Measurements from ENCODE around the gene MVB12B. TPM values are rescaled to one million over a fixed set of nuclear protein-coding genes. Genes with fewer than 3 reads are reported as not detected.

The MVB12B gene
- total RNA-seq, 1 experiment from 2014 or later = 5.8 TPM

DNA sequence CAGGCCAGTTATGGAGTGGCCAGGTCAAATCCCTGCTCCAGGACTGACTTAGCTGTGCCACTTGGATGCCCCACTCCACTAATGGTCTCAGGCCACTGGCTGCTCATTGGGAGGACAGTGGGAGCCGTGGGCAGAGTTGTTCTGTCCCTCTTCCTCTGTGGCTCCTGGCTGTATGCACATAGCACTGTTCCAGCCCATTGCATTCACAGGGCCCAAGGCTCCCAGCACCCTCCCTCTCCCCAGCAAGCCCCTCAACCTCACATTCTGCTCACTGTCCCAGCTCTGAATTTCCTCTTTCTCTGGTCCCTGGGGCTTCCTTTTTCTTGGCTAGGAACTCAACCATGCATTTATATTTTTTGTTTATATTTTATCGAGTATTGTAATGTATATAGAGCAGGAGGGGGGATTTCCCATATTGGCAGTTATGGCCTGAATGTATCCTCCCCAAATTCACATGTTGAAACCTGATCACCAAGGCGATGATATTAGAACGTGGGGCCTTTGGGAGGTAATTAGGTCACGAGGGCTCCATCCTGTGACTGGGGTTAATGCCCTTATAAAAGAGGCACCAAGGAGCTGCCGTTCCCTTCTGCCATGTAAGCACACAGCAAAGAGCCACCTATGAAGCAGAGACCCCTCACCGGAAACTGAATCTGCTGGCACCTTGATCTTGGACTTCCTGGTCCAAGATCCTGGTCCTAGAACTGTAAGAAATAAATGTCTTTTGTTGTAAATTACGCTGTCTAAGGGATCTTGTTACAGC is 17.0 kb upstream of the MVB12B start:
- H3K4me3 Mint-ChIP-seq = no peak overlapping the region
- WGBS (ENCODE audit: extremely low coverage, insufficient read length, low lambda C conversion rate) = no CpG with 5 or more reads among the region's 8 CpGs

More for the DNA sequence above, 17.0 kb upstream of the MVB12B start:
- Histone ChIP-seq H2BK120ac (ENCODE audit: low read depth, low read length, poor library complexity, severe bottlenecking) (no peak overlapping the region), H3K9ac (ENCODE audit: extremely low read depth, insufficient read length, low read length) (no peak overlapping the region), H2BK5ac (ENCODE audit: insufficient read length, low read length) (no peak overlapping the region), H2BK20ac (ENCODE audit: low read depth, low read length, poor library complexity, severe bottlenecking) (no peak overlapping the region), H3K79me2 (ENCODE audit: insufficient read depth, low read length) (no peaks in the 10 kb centered on the region), H4K8ac (replicated peaks; ENCODE audit: insufficient read length, low read depth, low read length) (no peak overlapping the region), H3K4me2 (ENCODE audit: insufficient read depth, insufficient read length, low read length) (no peak overlapping the region), H3K14ac (ENCODE audit: insufficient read depth, low read length) (no peak overlapping the region), H3T11ph (ENCODE audit: low read length) (no peak overlapping the region), H4K20me1 (ENCODE audit: control insufficient read depth, insufficient read depth, insufficient read length) (no peaks in the 10 kb centered on the region), H3K27me3 (ENCODE audit: insufficient read depth, low read length) (no peaks in the 10 kb centered on the region), H3K4me1 (ENCODE audit: insufficient read depth, low read length) (no peaks in the 10 kb centered on the region), H3K18ac (ENCODE audit: insufficient read length, low read depth, low read length) (no peak overlapping the region), H3K9me3 (ENCODE audit: control insufficient read depth, low read depth, low read length) (no peaks in the 10 kb centered on the region), H3K27ac (ENCODE audit: insufficient read length, low read depth, low read length) (no peak overlapping the region), H2AFZ (ENCODE audit: low read length) (no peak overlapping the region), H2BK12ac (ENCODE audit: insufficient read length, low read depth, low read length) (no peak overlapping the region), H4K91ac (ENCODE audit: insufficient read length, low read depth, low read length) (no peak overlapping the region), H2AK5ac (ENCODE audit: insufficient read length, low read length) (no peak overlapping the region), H3K56ac (ENCODE audit: insufficient read length, low read depth, low read length) (no peak overlapping the region), H3K4ac (ENCODE audit: low read depth, low read length) (no peak overlapping the region), H3K79me1 (ENCODE audit: insufficient read depth, low read depth, low read length, poor library complexity, severe bottlenecking) (no peaks in the 10 kb centered on the region), H3K23me2 (ENCODE audit: insufficient read length, low read depth, low read length, poor library complexity, severe bottlenecking) (no peaks in the 10 kb centered on the region), H4K5ac (ENCODE audit: insufficient read length, low read depth, low read length) (no peak overlapping the region), H2BK15ac (ENCODE audit: low read depth, low read length) (no peak overlapping the region), H3K23ac (ENCODE audit: insufficient read length, low read depth, low read length) (no peak overlapping the region)
- no peak overlapping the region for H3K27ac Mint-ChIP-seq
- H3K27me3 Mint-ChIP-seq (ENCODE audit: low read depth) = peaks cover 4% of the 10 kb centered on the region
- H3K4me1 Mint-ChIP-seq = peaks cover 0 to 3% of the 10 kb centered on the region in 2 experiments; a peak in 2 of 4 replicates
- H3K9me3 Mint-ChIP-seq = no peaks in the 10 kb centered on the region
- no peak for DNase-seq
- TF ChIP-seq, protein P1, sequence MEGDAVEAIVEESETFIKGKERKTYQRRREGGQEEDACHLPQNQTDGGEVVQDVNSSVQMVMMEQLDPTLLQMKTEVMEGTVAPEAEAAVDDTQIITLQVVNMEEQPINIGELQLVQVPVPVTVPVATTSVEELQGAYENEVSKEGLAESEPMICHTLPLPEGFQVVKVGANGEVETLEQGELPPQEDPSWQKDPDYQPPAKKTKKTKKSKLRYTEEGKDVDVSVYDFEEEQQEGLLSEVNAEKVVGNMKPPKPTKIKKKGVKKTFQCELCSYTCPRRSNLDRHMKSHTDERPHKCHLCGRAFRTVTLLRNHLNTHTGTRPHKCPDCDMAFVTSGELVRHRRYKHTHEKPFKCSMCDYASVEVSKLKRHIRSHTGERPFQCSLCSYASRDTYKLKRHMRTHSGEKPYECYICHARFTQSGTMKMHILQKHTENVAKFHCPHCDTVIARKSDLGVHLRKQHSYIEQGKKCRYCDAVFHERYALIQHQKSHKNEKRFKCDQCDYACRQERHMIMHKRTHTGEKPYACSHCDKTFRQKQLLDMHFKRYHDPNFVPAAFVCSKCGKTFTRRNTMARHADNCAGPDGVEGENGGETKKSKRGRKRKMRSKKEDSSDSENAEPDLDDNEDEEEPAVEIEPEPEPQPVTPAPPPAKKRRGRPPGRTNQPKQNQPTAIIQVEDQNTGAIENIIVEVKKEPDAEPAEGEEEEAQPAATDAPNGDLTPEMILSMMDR (conservative IDR thresholded peaks at IDR 0.05) = no peak
- no peaks in the 10 kb centered on the region for H3K36me3 Mint-ChIP-seq (ENCODE audit: insufficient read depth in 1 of 3, low read depth in 3 of 3)
